ENCODE data around the gene LGALSL. TPM values are rescaled to one million over a fixed set of nuclear protein-coding genes. Genes with fewer than 3 reads are reported as not detected.

LGALSL gene
- total RNA-seq, 4 donors from 2014 or later = 6.8 to 30.0 (median 15.5) TPM

DNA sequence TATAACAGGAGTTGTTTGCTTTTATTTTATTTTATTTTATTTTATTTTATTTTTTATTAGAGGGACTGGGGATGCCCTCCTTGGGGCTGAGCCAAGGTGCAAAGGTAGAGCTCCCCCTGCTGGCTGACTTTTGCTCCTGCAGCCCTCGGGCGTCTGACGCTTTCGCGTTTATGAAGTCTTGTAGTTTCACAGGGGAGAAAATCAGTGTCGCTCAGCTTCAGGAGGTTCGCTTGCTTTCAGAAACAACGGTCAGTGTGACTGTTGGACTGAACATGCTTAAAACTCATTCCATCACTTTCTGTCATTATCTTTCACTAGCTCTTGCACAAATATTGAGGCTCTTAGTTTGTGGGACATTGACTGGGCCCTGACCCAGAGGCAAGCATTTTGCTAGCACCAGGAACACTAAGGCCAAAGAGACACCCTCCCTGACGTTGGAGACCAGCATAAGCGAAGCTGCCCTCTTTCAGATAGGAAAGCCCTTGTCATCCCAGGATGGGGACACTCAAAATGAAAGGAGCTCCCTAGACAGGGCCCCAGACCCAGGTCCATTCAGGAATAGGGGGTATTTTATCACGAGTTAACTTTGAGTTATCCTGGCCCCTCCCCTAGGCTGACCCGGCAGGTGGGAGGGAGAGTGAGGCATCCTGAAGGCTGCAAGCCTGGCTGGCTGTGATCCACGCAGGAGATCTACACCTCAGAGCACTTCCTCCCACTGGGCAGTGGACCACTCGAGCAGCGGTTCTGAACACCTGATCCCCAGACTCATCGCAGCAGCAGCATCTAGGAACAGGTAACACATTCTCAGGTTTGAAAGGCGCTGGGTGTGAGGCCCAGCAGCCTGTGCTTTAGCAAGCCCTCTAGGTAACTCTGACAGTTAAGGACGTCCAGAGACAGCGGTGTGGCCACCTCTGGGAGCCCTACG, 34.4 kb downstream of the LGALSL start:
- TF ChIP-seq POLR2A (IDR thresholded peaks at IDR 0.05) (no peak), CTCF (IDR thresholded peaks at IDR 0.05) (peak; percentile 77 to 96 (median 86))
- no peaks in the 10 kb centered on the region for H3K27me3 ChIP-seq
- intact Hi-C loops (cut with DNase I; ENCODE audit: low total_unique reads) = loop anchor here (5.0 to 10.0 kb wide), 2 partner anchors 156 to 434 kb away; no protein-coding TSS in a partner anchor
- no peak overlapping the region for H3K4me3 ChIP-seq
- peak; percentile 61 to 72 for DNase-seq
- H3K27ac ChIP-seq = no peak overlapping the region
- no peaks in the 10 kb centered on the region for H3K4me1 ChIP-seq
- H3K36me3 ChIP-seq = no peaks in the 10 kb centered on the region
- no peaks in the 10 kb centered on the region for H3K9me3 ChIP-seq

GRCh38 chr2:64489081-64489751, 35.3 kb downstream of the LGALSL start:
- Histone ChIP-seq H3K36me3 (no peaks in the 10 kb centered on the region), H3K27ac (no peak overlapping the region), H3K27me3 (no peaks in the 10 kb centered on the region), H3K4me3 (no peak overlapping the region), H3K4me1 (no peaks in the 10 kb centered on the region), H3K9me3 (no peaks in the 10 kb centered on the region)
- no peak for DNase-seq
- intact Hi-C loops (cut with DNase I; ENCODE audit: low total_unique reads) = loop anchor here (5.0 to 10.0 kb wide), 2 partner anchors 157 to 434 kb away; no protein-coding TSS in a partner anchor
- TF ChIP-seq CTCF (IDR thresholded peaks at IDR 0.05) (no peak), POLR2A (IDR thresholded peaks at IDR 0.05) (no peak)

DNA sequence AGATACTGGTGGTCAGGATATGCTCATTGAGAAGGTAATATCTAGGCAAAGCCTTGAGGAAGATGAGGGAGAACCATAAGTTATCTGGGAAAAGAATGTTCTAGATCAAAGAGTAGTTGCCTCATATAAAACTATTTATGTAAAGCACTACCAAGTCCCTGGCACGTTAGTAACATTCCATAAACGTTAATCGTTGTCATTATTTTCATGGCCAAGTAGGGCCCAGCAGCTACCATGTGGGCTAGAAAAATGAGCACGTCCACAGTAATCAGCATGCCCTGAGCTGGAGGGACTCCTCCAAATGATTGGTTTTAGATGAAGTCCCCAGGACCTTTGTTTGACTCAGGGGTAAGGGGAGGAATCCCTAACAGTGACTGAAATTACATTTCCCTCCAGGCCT, 37.5 kb downstream of the LGALSL start:
- TF ChIP-seq POLR2A (IDR thresholded peaks at IDR 0.05) (no peak), CTCF (IDR thresholded peaks at IDR 0.05) (no peak)
- Histone ChIP-seq H3K4me1 (no peaks in the 10 kb centered on the region), H3K27me3 (no peaks in the 10 kb centered on the region), H3K36me3 (no peaks in the 10 kb centered on the region), H3K27ac (no peak overlapping the region), H3K4me3 (no peak overlapping the region), H3K9me3 (no peaks in the 10 kb centered on the region)
- intact Hi-C loops (cut with DNase I; ENCODE audit: low total_unique reads) = no loop called here
- DNase-seq = no peak

DNA sequence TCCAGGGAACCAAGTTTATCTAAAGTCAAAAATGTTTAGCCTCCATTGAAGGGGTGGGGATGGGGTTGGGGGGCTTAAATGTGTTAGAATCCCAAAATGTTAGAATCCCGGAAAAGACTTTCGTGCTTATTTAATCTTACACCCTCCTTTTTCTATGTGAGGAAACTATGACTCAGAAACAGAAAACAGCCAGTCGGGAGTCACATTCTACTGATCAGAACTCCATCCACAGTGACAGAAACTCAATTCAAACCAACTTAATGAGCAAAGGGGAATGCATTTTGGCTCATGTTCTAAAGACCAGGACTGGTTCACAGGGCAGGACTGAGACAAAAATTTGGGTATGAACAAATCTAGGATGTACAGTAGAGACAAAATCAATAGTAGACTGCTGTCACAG, 38.3 kb downstream of the LGALSL start:
- no peaks in the 10 kb centered on the region for H3K36me3 ChIP-seq
- intact Hi-C loops (cut with DNase I; ENCODE audit: low total_unique reads) = no loop called here
- no peak overlapping the region for H3K4me3 ChIP-seq
- no peaks in the 10 kb centered on the region for H3K27me3 ChIP-seq
- DNase-seq = no peak
- H3K4me1 ChIP-seq = no peaks in the 10 kb centered on the region
- no peak overlapping the region for H3K27ac ChIP-seq
- TF ChIP-seq POLR2A (IDR thresholded peaks at IDR 0.05) (no peak), CTCF (IDR thresholded peaks at IDR 0.05) (no peak)
- H3K9me3 ChIP-seq = no peaks in the 10 kb centered on the region

DNA sequence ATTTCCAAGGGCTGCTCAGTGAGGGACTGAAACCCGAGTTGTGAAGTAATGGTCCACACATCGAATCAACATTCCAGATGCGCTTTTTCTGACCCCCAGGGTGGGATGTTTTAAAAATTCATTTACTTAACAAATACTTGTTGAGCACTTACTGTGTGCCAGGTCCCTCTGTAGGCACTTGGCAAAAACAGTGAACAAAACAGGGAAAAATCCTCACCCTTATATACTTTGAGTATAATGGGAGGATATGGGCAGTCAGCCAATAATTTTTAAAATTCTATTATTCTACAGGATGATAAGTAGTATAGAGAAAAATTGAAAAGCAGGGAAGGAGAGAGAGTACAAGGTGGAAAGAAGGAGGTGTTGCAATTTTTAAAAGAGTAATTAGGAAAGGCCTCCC, 38.9 kb downstream of the LGALSL start:
- H3K4me1 ChIP-seq = no peaks in the 10 kb centered on the region
- H3K9me3 ChIP-seq = no peaks in the 10 kb centered on the region
- H3K27ac ChIP-seq = no peak overlapping the region
- H3K4me3 ChIP-seq = no peak overlapping the region
- DNase-seq = no peak
- no peaks in the 10 kb centered on the region for H3K27me3 ChIP-seq
- H3K36me3 ChIP-seq = no peaks in the 10 kb centered on the region
- intact Hi-C loops (cut with DNase I; ENCODE audit: low total_unique reads) = no loop called here
- TF ChIP-seq CTCF (IDR thresholded peaks at IDR 0.05) = no peak
- no peak for TF ChIP-seq POLR2A (IDR thresholded peaks at IDR 0.05)

Measured in uterus (tissue), 4 donors.